CD4-positive, alpha-beta T cell treated with Interleukin-17A for 4 hours (primary cell): Measurements from ENCODE around the gene NHLRC2.
"Not testable (repeated sequence)": the region's sequence is repeated elsewhere in the genome, so short reads cannot be mapped to it uniquely, and the experiment has no call there.

Experiments
- DNase-seq: peaks from one replicate; pipeline ENCODE4 v3.0.0-alpha.2; 2020; ENCODE audit warnings: mixed read lengths

The NHLRC2 gene

GRCh38 chr10:113854013-113854760, at the start of gene NHLRC2, which contains the start of gene DCLRE1A:
Gene NHLRC2 (plus strand): TSS chr10:113854661. CDS start chr10:113854873, 212 bp downstream.
Gene DCLRE1A (minus strand): TSS chr10:113854082. CDS start chr10:113853182, 900 bp downstream.
- DNase-seq: peak; percentile 73

GRCh38 chr10:113806503-113806902, 48.0 kb upstream of the NHLRC2 start:
- DNase-seq: no peak

GRCh38 chr10:113808168-113808567, 46.3 kb upstream of the NHLRC2 start:
- no peak for DNase-seq

- DNase-seq: not testable (repeated sequence)
These were observed 39.8 kb upstream of the NHLRC2 start for GRCh38 chr10:113814700-113815099.

- DNase-seq: no peak
These were observed 34.5 kb upstream of the NHLRC2 start for GRCh38 chr10:113819989-113820388.

GRCh38 chr10:113820507-113820906, 34.0 kb upstream of the NHLRC2 start:
- no peak for DNase-seq

GRCh38 chr10:113821306-113821705, 33.2 kb upstream of the NHLRC2 start:
- not testable (repeated sequence) for DNase-seq

GRCh38 chr10:113822174-113822573, 32.3 kb upstream of the NHLRC2 start:
- no peak for DNase-seq

- DNase-seq: no peak
These were observed 31.1 kb upstream of the NHLRC2 start for GRCh38 chr10:113823389-113823788.

GRCh38 chr10:113825791-113826190, 28.7 kb upstream of the NHLRC2 start:
- no peak for DNase-seq

GRCh38 chr10:113828567-113828966, 25.9 kb upstream of the NHLRC2 start:
- DNase-seq: not testable (repeated sequence)

GRCh38 chr10:113842171-113842570, 12.3 kb upstream of the NHLRC2 start:
- no peak for DNase-seq

GRCh38 chr10:113843972-113844485, 10.4 kb upstream of the NHLRC2 start:
- no peak for DNase-seq

- DNase-seq: no peak
These were observed 8.4 kb upstream of the NHLRC2 start for GRCh38 chr10:113846036-113846435.

- no peak for DNase-seq
These were observed 5.2 kb upstream of the NHLRC2 start for GRCh38 chr10:113849140-113849803.

GRCh38 chr10:113849946-113850345, 4.5 kb upstream of the NHLRC2 start:
- DNase-seq: no peak

- no peak for DNase-seq
These were observed 866 bp upstream of the NHLRC2 start for GRCh38 chr10:113853578-113854012.

GRCh38 chr10:113854761-113855588, 514 bp downstream of the NHLRC2 start:
- peak; percentile 57 for DNase-seq

- no peak for DNase-seq
These were observed 2.1 kb downstream of the NHLRC2 start for GRCh38 chr10:113856563-113856962.

GRCh38 chr10:113857210-113857609, 2.7 kb downstream of the NHLRC2 start:
- no peak for DNase-seq

GRCh38 chr10:113858541-113858940, 4.1 kb downstream of the NHLRC2 start:
- no peak for DNase-seq

GRCh38 chr10:113859261-113859660, 4.8 kb downstream of the NHLRC2 start:
- no peak for DNase-seq

- no peak for DNase-seq
These were observed 11.4 kb downstream of the NHLRC2 start for GRCh38 chr10:113865901-113866300.
